HG03442 (cell line): ENCODE data around the gene OR52J3.
"Not testable (repeated sequence)": the region's sequence is repeated elsewhere in the genome, so short reads cannot be mapped to it uniquely, and the experiment has no call there.

Experiments used
- ATAC-seq: cut with Tn5 transposase; IDR thresholded peaks from one replicate; pipeline ENCODE4 v1.9.1; 2021; ENCODE audit warnings: mild to moderate bottlenecking, moderate library complexity; ENCODE audit not compliant: unreplicated experiment

Gene OR52J3

DNA sequence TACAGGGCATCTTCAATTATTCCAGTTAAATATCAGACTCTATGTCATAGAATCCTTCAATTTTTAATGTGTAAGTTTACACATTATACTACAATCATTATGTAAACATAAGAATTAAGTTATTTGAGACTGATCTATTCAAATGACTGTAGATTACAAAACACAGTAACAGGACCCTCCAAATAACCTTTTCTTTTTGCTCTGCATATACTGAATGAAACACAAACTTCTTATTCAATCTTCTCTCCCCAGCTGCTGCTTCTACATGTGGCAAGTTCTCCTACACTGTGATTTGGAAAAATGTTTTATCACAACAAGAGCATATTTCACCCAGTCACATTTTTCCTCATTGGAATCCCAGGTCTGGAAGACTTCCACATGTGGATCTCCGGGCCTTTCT, at the start of gene OR52J3:
OR52J3 (plus strand) TSS at position 301 of the 400 bp plus-strand sequence; CDS start at position 301, 0 bp downstream.
- no peak for ATAC-seq

DNA sequence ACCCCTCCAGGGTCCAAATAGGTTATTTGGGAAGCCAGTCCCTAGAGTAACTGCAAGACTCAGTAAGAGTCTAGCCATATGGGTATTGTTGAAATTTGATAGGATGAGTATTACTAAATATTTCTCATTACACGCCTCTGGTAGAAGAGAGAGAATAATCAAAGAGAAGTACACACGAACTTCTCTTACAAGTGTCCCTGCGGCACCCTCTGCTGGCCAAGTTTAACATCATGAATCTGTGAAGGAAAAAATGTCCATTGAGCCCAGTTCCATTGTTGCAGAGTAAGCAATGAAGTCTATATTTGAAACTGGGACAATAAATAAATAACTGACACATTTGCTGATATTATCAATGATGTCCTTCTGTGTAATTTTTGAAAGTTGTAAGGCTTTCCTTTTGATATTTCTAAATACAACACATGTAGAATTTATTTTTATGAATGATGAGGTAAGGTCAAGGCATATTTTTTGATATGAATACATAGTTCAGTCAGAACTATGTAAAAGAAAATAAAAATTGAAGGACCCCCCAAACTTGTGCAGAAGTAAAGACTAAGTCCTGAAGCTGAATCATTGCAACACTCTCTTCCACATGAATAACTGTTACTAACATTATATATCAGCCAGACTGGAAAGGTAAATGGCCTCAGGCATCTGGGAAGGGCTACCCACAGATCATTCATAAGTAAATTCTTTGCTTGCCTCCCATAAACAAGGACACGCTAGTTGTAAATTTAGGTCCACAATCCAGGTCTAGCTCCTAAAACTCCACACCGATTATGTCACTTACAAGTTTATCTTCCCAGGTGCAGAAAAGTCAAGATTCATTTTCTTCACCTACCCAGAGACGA, 41.7 kb upstream of the OR52J3 start:
- no peak for ATAC-seq

DNA sequence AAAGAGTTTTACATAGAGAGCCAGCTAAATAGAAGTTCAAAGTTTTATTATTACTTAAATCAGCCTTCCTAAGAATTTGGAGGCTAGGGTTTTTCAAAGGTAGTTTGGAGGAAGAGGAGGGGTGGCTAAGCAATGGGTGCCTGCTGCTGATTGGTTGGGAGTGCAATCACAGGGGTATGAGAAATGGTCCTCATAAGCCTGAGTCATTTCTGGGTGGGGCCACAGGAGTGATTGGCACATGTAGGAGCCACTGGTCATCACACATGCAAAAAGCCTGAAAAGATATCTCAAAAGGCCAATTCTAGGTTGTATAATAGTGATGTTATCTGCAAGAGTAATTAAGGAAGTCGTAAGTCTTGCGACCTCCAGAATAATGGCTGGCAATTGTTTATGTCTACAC, 38.8 kb upstream of the OR52J3 start:
- no peak for ATAC-seq

- ATAC-seq, result no peak
Observed at GRCh38 chr11:5011254-5011653, 35.1 kb upstream of the OR52J3 start.

GRCh38 chr11:5013012-5013411, 33.3 kb upstream of the OR52J3 start:
- ATAC-seq, result no peak

DNA sequence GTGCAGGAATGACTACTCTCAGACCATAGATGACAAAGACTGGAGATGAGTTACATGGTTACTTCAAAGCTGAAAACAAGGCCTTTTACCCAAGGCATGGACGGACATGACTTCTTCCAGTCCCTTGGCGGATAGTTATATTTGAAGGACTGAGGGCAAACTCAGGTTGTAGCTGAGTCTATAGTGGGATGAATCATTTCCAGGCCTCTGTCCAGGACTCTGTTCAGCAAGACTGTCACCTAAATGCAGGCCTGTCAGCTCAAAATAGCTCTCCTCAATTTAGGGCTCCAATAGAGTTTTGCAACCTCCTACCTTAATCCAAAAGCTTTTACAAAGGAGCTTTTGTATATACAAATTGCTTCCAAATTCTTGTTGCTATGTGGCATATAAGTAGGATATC, 24.3 kb upstream of the OR52J3 start:
- no peak for ATAC-seq

- ATAC-seq, result no peak
Observed at GRCh38 chr11:5036669-5037068, 9.7 kb upstream of the OR52J3 start.

GRCh38 chr11:5037926-5038325, 8.4 kb upstream of the OR52J3 start:
- ATAC-seq, result no peak

GRCh38 chr11:5038341-5038740, 8.0 kb upstream of the OR52J3 start:
- ATAC-seq, result no peak

DNA sequence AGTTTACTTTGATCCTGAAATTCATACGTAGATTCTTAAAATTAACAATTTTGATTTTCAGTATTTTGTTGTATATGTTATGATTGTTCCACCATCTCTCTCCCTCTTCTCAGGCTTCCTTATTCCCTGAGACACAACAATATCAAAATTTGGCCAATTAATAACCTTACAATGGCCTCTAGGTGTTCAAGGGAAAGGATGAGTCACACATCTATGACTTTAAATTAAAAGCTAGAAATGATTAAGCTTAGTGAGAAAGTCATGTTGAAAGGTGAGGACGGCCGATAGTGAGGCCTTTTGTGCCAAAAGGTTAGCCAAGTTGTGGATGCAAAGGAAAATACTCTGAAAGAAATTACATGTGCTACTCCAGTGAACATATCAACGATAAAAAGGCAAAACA, 5.5 kb upstream of the OR52J3 start:
- no peak for ATAC-seq

- no peak for ATAC-seq
Observed at GRCh38 chr11:5042091-5042490, 4.2 kb upstream of the OR52J3 start.

- no peak for ATAC-seq
Observed at GRCh38 chr11:5043380-5043779, 2.9 kb upstream of the OR52J3 start.

DNA sequence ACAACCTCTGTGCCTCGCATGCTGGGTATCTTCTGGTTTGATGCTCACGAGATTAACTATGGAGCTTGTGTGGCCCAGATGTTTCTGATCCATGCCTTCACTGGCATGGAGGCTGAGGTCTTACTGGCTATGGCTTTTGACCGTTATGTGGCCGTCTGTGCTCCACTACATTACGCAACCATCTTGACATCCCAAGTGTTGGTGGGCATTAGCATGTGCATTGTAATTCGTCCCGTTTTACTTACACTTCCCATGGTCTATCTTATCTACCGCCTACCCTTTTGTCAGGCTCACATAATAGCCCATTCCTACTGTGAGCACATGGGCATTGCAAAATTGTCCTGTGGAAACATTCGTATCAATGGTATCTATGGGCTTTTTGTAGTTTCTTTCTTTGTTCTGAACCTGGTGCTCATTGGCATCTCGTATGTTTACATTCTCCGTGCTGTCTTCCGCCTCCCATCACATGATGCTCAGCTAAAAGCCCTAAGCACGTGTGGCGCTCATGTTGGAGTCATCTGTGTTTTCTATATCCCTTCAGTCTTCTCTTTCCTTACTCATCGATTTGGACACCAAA, 516 bp downstream of the OR52J3 start:
- ATAC-seq, result no peak

GRCh38 chr11:5058679-5059078, 12.4 kb downstream of the OR52J3 start:
- not testable (repeated sequence) for ATAC-seq

DNA sequence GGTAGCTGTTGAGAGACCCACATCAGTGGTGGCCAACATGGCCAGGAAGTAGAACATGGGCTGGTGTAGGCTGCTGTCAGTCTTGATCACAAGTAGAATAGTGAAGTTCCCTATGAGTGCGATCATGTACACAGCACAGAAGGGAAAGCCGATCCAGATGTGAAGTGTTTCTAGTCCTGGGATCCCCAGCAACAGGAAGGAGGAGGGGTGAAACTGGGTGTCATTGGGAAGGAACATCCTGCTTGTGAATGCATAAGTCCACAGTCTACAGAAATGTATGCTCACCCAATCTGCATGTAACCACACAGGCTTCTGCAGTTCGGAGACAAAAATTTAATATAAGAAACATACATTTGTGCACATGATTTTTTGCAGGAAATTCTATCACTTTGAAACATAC, 13.1 kb downstream of the OR52J3 start, which contains the start of gene OR52E2:
OR52E2 (minus strand) TSS at position 237 of the 400 bp plus-strand sequence; CDS start at position 237, 0 bp downstream.
- ATAC-seq, result no peak

- no peak for ATAC-seq
Observed at GRCh38 chr11:5065027-5065426, 18.7 kb downstream of the OR52J3 start.

DNA sequence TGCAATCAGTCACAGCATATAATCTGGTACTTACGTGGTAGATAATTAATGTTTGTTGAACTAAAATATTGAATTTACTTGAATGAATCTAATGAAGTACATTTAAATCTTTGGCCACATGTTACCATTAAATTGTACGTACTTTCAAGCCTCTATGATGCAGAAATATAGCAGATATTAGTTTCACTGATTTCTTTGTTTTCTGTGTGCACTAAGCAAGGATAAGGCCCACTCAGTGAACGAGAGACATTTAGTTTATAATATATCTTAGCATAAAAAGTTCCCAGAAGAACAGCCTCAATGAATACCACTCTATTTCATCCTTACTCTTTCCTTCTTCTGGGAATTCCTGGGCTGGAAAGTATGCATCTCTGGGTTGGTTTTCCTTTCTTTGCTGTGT, 22.9 kb downstream of the OR52J3 start, which contains the start of gene OR52E1:
OR52E1 (plus strand) TSS at position 301 of the 400 bp plus-strand sequence.
- no peak for ATAC-seq

DNA sequence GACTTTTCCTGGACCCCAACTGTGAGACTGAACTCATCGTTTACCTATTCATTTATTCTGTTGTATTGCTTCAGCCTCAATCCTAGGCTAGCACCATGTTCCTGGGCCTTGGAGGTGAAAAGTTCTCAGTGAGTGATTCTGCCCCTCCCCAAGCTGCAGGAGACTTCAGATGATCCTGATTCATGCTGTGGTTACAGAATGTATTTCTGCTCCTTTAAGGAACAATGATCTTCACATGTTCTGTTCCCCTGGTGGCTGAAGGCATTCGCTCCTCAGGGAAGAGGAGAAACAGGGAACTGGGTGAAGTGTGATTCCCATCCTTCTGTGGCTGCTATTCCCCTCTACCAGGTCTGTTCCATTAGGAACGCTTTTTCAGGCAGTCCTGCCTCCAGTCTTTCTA, 25.5 kb downstream of the OR52J3 start:
- ATAC-seq, result no peak

GRCh38 chr11:5081405-5081804, 35.1 kb downstream of the OR52J3 start:
- ATAC-seq, result no peak

- no peak for ATAC-seq
Observed at GRCh38 chr11:5083602-5084001, 37.3 kb downstream of the OR52J3 start.

- no peak for ATAC-seq
Observed at GRCh38 chr11:5088556-5088955, 42.2 kb downstream of the OR52J3 start.

DNA sequence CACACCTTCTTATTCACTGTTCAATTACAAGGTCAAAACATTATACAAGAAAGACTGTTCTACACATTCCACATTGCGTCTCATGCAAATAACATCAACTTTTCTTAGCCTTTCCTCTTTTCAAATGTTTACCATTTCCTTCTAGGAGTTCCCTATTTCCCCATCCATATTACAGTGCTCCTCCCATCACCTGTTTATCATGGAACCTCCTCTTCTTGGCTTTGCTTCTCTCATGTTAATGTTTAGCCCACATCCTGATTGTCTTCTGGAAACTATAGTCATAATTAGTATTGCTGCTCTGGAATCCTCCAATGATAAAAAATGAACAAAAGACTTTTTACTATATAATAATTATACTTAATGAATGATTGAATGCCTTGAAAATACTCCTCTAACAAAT, 44.3 kb downstream of the OR52J3 start:
- ATAC-seq, result no peak
